Right lobe of liver (tissue), 4 donors: ENCODE results near the gene CUL9.

Experiments used
- CTCF ChIP-seq, 4 donors: fragments of 200-600 bp in 3 of 4; fragments of 450-650 bp in 1 of 4; IDR thresholded peaks; one replicate each; pipeline versions ENCODE4 v1.5.1 to v1.8.0; 2016 to 2022; ENCODE audit warnings: antibody characterized with exemption in 4 of 4, mild to moderate bottlenecking in 2 of 4
- POLR2A ChIP-seq: fragments of 450-650 bp; IDR thresholded peaks from one replicate; pipeline ENCODE4 v1.6.1; 2017; ENCODE audit warnings: antibody characterized with exemption, mild to moderate bottlenecking
- donor health status: DM: no; HTN: no; CAD: no.
- donor health status: DM: no; HTN: no; CAD: no.
- donor health status: DM: no; HTN: yes; CAD: no.

- TF ChIP-seq POLR2A: no peak
- no peak for TF ChIP-seq CTCF (IDR thresholded peaks at IDR 0.05)
Observed at GRCh38 chr6:43146709-43147688, 35.0 kb upstream of the CUL9 start.
